ENCODE results near the gene CSDE1. TPM values are rescaled to one million over a fixed set of nuclear protein-coding genes. Genes with fewer than 3 reads are reported as not detected.

CSDE1 gene
- polyA plus RNA-seq, 4 donors: 167 to 343 (median 183) TPM

DNA sequence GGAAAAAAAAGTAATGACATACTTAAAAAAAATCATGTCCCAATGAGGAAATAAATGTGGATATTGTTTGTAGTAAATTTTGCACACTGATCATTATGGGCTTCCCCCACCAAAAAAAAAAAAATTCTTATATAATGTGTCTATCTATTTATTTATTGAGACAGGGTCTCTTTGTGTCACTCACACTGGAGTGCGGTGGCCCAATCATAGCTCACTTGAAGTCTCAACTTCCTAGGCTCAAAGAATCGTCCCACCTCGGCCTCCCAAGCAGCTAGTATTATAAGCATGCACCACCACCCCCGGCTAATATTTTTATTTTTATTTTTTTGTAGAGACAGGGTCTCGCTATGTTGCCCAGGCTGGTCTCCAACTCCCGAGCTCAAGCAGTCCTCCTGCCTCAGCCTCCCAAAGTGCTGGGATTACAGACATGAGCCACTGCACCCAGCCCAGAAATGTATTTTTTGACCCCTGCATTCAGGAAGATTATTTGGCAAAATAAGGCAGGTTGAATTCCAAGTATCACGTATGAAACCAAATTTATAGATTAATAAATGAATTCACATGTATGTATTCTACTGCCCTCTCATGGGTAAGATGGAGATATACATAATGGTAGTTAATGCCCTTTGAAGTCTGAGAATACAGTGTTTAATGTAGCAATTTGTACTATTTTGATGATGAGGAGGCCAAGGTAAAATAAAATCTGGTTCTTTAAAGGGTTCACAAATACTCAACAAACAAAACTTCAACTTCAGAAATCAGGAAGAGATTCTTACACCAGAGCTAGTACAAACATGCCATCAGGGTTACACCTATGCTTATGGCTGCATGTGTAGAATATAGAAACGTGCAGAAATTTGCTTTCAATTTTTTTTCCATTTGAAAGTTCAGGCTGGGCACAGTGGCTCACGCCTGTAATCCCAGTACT is 86.5 kb downstream of the CSDE1 start:
- Histone ChIP-seq H3K27me3 (ENCODE audit: control insufficient read depth in 3 of 3, insufficient read depth in 3 of 3, low read length in 3 of 3) (peaks cover 0 to 13% (median 0%) of the 10 kb centered on the region in 3 donors), H3K4me3 (ENCODE audit: low read depth in 1 of 3, low read length in 3 of 3) (no peak overlapping the region), H3K4me1 (ENCODE audit: control insufficient read depth in 3 of 3, insufficient read depth in 2 of 3, low read depth in 1 of 3, low read length in 2 of 3) (peaks cover 0 to 5% (median 3%) of the 10 kb centered on the region in 3 donors), H3K36me3 (ENCODE audit: control insufficient read depth in 3 of 3, insufficient read depth in 2 of 3, low read depth in 1 of 3, low read length in 3 of 3) (no peaks in the 10 kb centered on the region), H3K9me3 (ENCODE audit: control insufficient read depth in 2 of 2, insufficient read depth in 1 of 2, low read depth in 1 of 2, low read length in 1 of 2) (no peaks in the 10 kb centered on the region), H3K27ac (ENCODE audit: low read depth in 1 of 3, low read length in 2 of 3) (no peak overlapping the region)
- 59 to 63% (median 59%) methylated on average over 9 of the region's 9 CpGs for WGBS, 3 donors
- FAIRE-seq: no peak
- DNase-seq: peak; percentile 15 to 21

DNA sequence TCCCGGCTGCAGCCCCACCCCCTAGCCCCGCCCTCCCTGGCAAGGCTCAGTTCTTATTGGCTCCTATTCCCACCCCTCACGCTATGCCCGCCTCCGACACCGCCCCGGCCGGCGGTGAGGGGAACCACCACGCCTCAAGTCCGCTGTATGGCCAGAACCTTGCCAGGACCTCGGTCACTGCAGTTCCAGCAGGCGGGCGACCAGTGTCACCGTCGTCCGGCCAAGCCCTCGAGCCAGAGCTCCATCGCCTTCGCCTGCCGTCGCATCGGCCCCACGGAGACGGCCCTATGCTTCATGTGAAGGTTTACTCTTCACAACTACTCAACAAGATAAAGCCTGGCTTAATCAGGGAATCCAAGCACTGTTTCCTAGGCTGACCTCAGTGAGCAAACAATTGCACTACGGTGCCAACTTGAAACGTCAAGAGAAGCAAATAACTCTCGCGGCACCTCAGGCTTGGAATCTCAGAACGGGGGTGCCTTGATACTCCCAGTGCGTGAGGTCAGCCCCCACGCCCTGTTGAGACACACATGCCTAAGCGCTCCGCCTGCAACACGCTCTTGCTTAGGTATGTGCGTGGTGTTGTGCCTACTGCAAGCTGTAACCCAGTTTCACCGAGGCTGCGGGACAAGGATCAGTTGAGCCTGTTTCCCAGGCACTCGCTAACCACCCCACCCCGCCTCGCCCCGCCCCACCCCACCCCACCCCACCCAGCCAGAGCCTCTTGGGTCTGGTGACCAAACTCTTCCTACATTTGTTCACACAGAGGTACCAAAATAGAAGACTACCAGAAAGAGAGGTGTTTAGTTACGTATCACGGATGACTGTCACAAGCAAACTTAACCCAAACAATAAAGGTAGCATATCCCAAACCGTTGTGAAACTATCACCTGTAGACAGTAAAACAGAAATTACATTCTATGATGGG is 87.4 kb downstream of the CSDE1 start:
- 1 to 3% (median 3%) methylated on average over 45 of the region's 45 CpGs for WGBS, 3 donors
- Histone ChIP-seq H3K4me1 (ENCODE audit: control insufficient read depth in 3 of 3, insufficient read depth in 2 of 3, low read depth in 1 of 3, low read length in 2 of 3) (peaks cover 0 to 5% (median 3%) of the 10 kb centered on the region in 3 donors), H3K27ac (ENCODE audit: low read depth in 1 of 3, low read length in 2 of 3) (peak overlapping the region; percentile 48 to 87 (median 50)), H3K4me3 (ENCODE audit: low read depth in 1 of 3, low read length in 3 of 3) (peak overlapping the region; percentile 55 to 76 (median 66)), H3K9me3 (ENCODE audit: control insufficient read depth in 2 of 2, insufficient read depth in 1 of 2, low read depth in 1 of 2, low read length in 1 of 2) (no peaks in the 10 kb centered on the region), H3K36me3 (ENCODE audit: control insufficient read depth in 3 of 3, insufficient read depth in 2 of 3, low read depth in 1 of 3, low read length in 3 of 3) (no peaks in the 10 kb centered on the region), H3K27me3 (ENCODE audit: control insufficient read depth in 3 of 3, insufficient read depth in 3 of 3, low read length in 3 of 3) (peaks cover 0 to 10% (median 0%) of the 10 kb centered on the region in 3 donors)
- FAIRE-seq (no peak), DNase-seq (peak; percentile 89 to 93)

DNA sequence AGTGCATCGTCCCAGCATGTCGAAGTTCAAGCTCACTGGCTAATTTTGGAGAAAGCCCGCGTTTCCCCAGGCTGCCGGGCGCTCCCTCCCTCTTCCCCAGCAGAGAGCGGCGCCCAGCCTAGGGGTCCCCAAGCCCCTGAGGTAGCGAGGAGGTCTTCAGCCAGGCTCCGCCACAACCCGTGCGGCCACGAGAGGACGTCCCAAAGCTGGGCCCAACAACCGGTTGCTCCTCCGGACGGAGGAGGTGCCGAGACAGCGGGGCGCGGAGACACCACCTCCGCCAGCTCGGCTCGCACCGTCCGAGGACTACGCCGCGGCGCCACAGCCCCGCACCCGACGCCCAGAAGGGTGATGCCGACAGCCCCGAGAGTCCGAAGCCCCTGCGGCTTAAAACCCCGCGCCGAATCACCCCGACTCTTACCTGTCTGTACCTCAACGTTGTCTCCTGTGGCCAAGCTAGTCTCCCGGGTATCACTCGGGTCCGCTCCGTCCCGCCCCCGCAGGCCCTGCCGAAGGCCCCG is 88.2 kb downstream of the CSDE1 start, which contains the start of gene DENND2C:
DENND2C (minus strand) TSS at position 488 of the 521 bp plus-strand sequence. CDS start 44,065 bp downstream, outside the sequence.
- peak within 1 kb of the TSS; percentile 48 to 87 (median 50) for H3K27ac ChIP-seq (ENCODE audit: low read depth in 1 of 3, low read length in 2 of 3)
- peaks cover 0 to 5% (median 3%) of the 10 kb centered on the region in 3 donors for H3K4me1 ChIP-seq (ENCODE audit: control insufficient read depth in 3 of 3, insufficient read depth in 2 of 3, low read depth in 1 of 3, low read length in 2 of 3)
- H3K9me3 ChIP-seq (ENCODE audit: control insufficient read depth in 2 of 2, insufficient read depth in 1 of 2, low read depth in 1 of 2, low read length in 1 of 2): no peaks in the 10 kb centered on the region
- DNase-seq (no peak), FAIRE-seq (no peak)
- peak within 1 kb of the TSS; percentile 55 to 76 (median 66) for H3K4me3 ChIP-seq (ENCODE audit: low read depth in 1 of 3, low read length in 3 of 3)
- WGBS, 3 donors: 0 to 2% (median 1%) methylated on average over 38 to 50 of the region's 50 CpGs
- H3K27me3 ChIP-seq (ENCODE audit: control insufficient read depth in 3 of 3, insufficient read depth in 3 of 3, low read length in 3 of 3): peaks cover 0 to 8% (median 0%) of the 10 kb centered on the region in 3 donors
- no peaks in the 10 kb centered on the region for H3K36me3 ChIP-seq (ENCODE audit: control insufficient read depth in 3 of 3, insufficient read depth in 2 of 3, low read depth in 1 of 3, low read length in 3 of 3)

DNA sequence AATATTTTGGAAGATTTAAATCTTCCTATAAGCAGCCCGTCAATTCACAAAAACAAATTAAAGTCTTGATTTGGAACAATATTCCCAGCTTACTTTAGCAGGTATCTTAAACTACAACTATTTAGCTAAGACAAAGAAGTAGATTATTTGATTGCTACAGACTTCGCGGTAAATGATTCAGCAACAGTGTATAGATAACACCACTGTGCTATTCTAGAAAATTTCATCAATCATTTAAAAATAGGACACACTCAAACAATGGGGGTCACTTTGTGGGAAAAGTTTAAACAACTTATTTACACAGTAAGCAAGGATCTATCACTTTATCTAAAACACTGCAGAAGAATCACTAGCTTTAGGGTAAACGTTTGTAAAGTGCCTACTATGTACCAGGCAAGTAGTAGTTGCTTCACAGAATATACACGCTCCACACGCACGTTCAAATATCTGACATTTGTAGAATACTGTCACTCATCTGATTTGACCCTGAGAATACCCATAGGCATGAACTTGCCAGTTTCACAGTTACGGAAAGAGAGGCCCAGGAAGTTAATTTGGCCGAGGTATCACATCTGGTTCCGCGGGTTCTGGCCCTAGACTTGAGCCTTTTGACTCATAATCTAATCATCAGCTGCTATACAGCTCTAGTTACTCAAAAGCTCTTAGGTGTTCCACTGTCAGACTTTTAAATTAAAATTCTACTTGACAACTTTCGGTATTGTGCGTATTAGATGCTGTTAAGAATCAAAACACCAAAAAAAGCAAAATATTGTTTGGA is 88.8 kb downstream of the CSDE1 start:
- H3K4me3 ChIP-seq (ENCODE audit: low read depth in 1 of 3, low read length in 3 of 3): peak overlapping the region in 2 of 3 donors; percentile 66 to 76
- FAIRE-seq (no peak), DNase-seq (peak in 1 of 2 donors; percentile 2)
- H3K27me3 ChIP-seq (ENCODE audit: control insufficient read depth in 3 of 3, insufficient read depth in 3 of 3, low read length in 3 of 3): peaks cover 0 to 8% (median 0%) of the 10 kb centered on the region in 3 donors
- 41 to 50% (median 47%) methylated on average over 13 of the region's 13 CpGs for WGBS, 3 donors
- H3K27ac ChIP-seq (ENCODE audit: low read depth in 1 of 3, low read length in 2 of 3): peak overlapping the region in 2 of 3 donors; percentile 27 to 46
- peaks cover 0 to 5% (median 3%) of the 10 kb centered on the region in 3 donors for H3K4me1 ChIP-seq (ENCODE audit: control insufficient read depth in 3 of 3, insufficient read depth in 2 of 3, low read depth in 1 of 3, low read length in 2 of 3)
- no peaks in the 10 kb centered on the region for H3K9me3 ChIP-seq (ENCODE audit: control insufficient read depth in 2 of 2, insufficient read depth in 1 of 2, low read depth in 1 of 2, low read length in 1 of 2)
- no peaks in the 10 kb centered on the region for H3K36me3 ChIP-seq (ENCODE audit: control insufficient read depth in 3 of 3, insufficient read depth in 2 of 3, low read depth in 1 of 3, low read length in 3 of 3)

DNA sequence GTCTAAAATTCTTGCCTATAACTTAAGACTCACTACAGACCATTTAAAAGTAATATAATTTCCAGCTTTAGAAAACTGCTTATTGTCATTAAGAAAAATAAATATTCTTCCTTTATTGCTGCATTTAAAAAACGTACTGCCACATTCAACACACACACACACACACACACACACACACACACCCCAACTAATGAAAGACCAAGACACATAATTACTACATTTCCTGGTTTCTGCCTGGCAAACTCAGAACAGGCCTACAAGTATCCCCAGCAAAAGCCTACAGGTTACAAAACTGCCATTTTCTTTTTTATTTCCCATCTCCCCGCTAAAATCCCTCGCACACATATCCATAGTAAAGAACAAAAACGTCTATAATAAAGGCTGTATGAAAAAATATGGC is 89.4 kb downstream of the CSDE1 start:
- H3K4me3 ChIP-seq (ENCODE audit: low read depth in 1 of 3, low read length in 3 of 3): no peak overlapping the region
- H3K4me1 ChIP-seq (ENCODE audit: control insufficient read depth in 3 of 3, insufficient read depth in 2 of 3, low read depth in 1 of 3, low read length in 2 of 3): peaks cover 0 to 5% (median 3%) of the 10 kb centered on the region in 3 donors
- H3K36me3 ChIP-seq (ENCODE audit: control insufficient read depth in 3 of 3, insufficient read depth in 2 of 3, low read depth in 1 of 3, low read length in 3 of 3): no peaks in the 10 kb centered on the region
- WGBS, 3 donors: 73 to 85% (median 78%) methylated on average over 4 of the region's 4 CpGs
- no peak overlapping the region for H3K27ac ChIP-seq (ENCODE audit: low read depth in 1 of 3, low read length in 2 of 3)
- no peak for FAIRE-seq
- peaks cover 0 to 8% (median 0%) of the 10 kb centered on the region in 3 donors for H3K27me3 ChIP-seq (ENCODE audit: control insufficient read depth in 3 of 3, insufficient read depth in 3 of 3, low read length in 3 of 3)
- no peak for DNase-seq
- H3K9me3 ChIP-seq (ENCODE audit: control insufficient read depth in 2 of 2, insufficient read depth in 1 of 2, low read depth in 1 of 2, low read length in 1 of 2): no peaks in the 10 kb centered on the region

DNA sequence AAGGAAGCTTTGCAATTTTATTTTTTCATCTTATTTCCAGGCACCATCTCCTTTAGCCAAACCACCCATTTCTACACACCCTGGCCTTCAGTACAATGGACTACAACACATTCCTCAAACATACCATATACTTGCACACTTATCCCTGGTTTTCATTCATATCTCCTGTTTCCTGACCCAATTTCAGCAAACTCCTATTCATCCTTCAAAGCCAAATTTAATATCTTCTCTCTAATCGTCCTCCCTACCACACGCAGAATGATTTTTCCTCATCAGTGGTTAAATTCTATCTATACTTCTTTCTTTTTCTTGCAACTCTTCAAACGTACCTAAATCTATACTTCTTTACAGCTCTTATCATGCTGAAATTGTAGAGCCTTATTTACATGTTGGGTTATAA is 90.8 kb downstream of the CSDE1 start:
- H3K9me3 ChIP-seq (ENCODE audit: control insufficient read depth in 2 of 2, insufficient read depth in 1 of 2, low read depth in 1 of 2, low read length in 1 of 2): no peaks in the 10 kb centered on the region
- DNase-seq (no peak), FAIRE-seq (no peak)
- 83 to 87% (median 83%) methylated on average over 3 of the region's 3 CpGs for WGBS, 3 donors
- H3K27ac ChIP-seq (ENCODE audit: low read depth in 1 of 3, low read length in 2 of 3): no peak overlapping the region
- H3K36me3 ChIP-seq (ENCODE audit: control insufficient read depth in 3 of 3, insufficient read depth in 2 of 3, low read depth in 1 of 3, low read length in 3 of 3): no peaks in the 10 kb centered on the region
- peaks cover 0 to 8% (median 0%) of the 10 kb centered on the region in 3 donors for H3K27me3 ChIP-seq (ENCODE audit: control insufficient read depth in 3 of 3, insufficient read depth in 3 of 3, low read length in 3 of 3)
- peaks cover 0 to 5% (median 3%) of the 10 kb centered on the region in 3 donors for H3K4me1 ChIP-seq (ENCODE audit: control insufficient read depth in 3 of 3, insufficient read depth in 2 of 3, low read depth in 1 of 3, low read length in 2 of 3)
- H3K4me3 ChIP-seq (ENCODE audit: low read depth in 1 of 3, low read length in 3 of 3): no peak overlapping the region
